Astrocyte (in vitro differentiated cells and primary cell): ENCODE data around the gene COA7. TPM values are rescaled to one million over a fixed set of nuclear protein-coding genes. Genes with fewer than 3 reads are reported as not detected.
A peak's percentile ranks its signal among the peaks of the same experiment; 100 is the strongest.

Experiments used
- DNase-seq: peaks from one replicate; pipeline ENCODE4 v3.0.0-alpha.2; 2010; ENCODE audit warnings: low read depth
- FAIRE-seq: peaks from 2 replicates; lab custom pipeline; 2011; peaks lifted over from hg19 to GRCh38; lab: Jason Lieb, UNC
- H2AFZ ChIP-seq: 2 replicates; pipeline ENCODE4 v1.6.0; 2012; ENCODE audit warnings: low read depth, low read length, inconsistent platforms
- H3K27ac ChIP-seq: 2 replicates; pipeline ENCODE4 v1.5.1; 2011; ENCODE audit warnings: low read depth, low read length, inconsistent platforms
- H3K27me3 ChIP-seq: 2 replicates; pipeline ENCODE4 v1.6.0; 2011; ENCODE audit warnings: low read length, inconsistent platforms; ENCODE audit not compliant: insufficient read depth
- H3K36me3 ChIP-seq: 2 replicates; pipeline ENCODE4 v1.5.1; 2011; ENCODE audit warnings: low read length, inconsistent platforms; ENCODE audit not compliant: insufficient read depth
- H3K4me1 ChIP-seq: 2 replicates; pipeline ENCODE4 v1.5.1; 2011; ENCODE audit warnings: low read length, inconsistent platforms; ENCODE audit not compliant: insufficient read depth
- H3K4me2 ChIP-seq: 2 replicates; pipeline ENCODE4 v1.6.0; 2012; ENCODE audit warnings: low read length, inconsistent platforms
- H3K4me3 ChIP-seq: 2 replicates; pipeline ENCODE4 v1.5.1; 2011; ENCODE audit warnings: low read depth, mild to moderate bottlenecking, low read length, inconsistent platforms; ENCODE audit not compliant: insufficient read depth
- H3K79me2 ChIP-seq: 2 replicates; pipeline ENCODE4 v1.6.0; 2012; ENCODE audit warnings: mild to moderate bottlenecking, low read length, inconsistent platforms; ENCODE audit not compliant: insufficient read depth
- H3K9ac ChIP-seq: 2 replicates; pipeline ENCODE4 v1.6.0; 2012; ENCODE audit warnings: mild to moderate bottlenecking, low read length, inconsistent platforms
- H3K9me3 ChIP-seq: 2 replicates; pipeline ENCODE4 v1.5.1; 2012; ENCODE audit warnings: low read depth, mild to moderate bottlenecking, low read length, inconsistent platforms; ENCODE audit not compliant: insufficient read depth
- H4K20me1 ChIP-seq: 2 replicates; pipeline ENCODE4 v1.6.0; 2012; ENCODE audit warnings: low read length, inconsistent platforms; ENCODE audit not compliant: insufficient read depth
- H3K27ac Mint-ChIP-seq: one replicate; pipeline ENCODE4 v1.8.0; 2021; ENCODE audit warnings: mild to moderate bottlenecking, mixed read lengths; ENCODE audit not compliant: unreplicated experiment
- H3K27me3 Mint-ChIP-seq: one replicate; pipeline ENCODE4 v1.8.0; 2021; ENCODE audit warnings: low read depth, mixed read lengths; ENCODE audit not compliant: unreplicated experiment
- H3K36me3 Mint-ChIP-seq: one replicate; pipeline ENCODE4 v1.8.0; 2021; ENCODE audit warnings: low read depth, mixed read lengths; ENCODE audit not compliant: unreplicated experiment
- H3K4me1 Mint-ChIP-seq: one replicate; pipeline ENCODE4 v1.8.0; 2021; ENCODE audit warnings: low read depth, mixed read lengths; ENCODE audit not compliant: unreplicated experiment
- H3K4me3 Mint-ChIP-seq: one replicate; pipeline ENCODE4 v1.8.0; 2021; ENCODE audit warnings: mild to moderate bottlenecking, moderate library complexity, mixed read lengths; ENCODE audit not compliant: unreplicated experiment
- H3K9me3 Mint-ChIP-seq: one replicate; pipeline ENCODE4 v1.8.0; 2021; ENCODE audit warnings: mild to moderate bottlenecking, mixed read lengths; ENCODE audit not compliant: unreplicated experiment
- CTCF ChIP-seq: IDR thresholded peaks from 2 replicates; pipeline ENCODE4 v1.5.1; 2011; ENCODE audit warnings: low read depth, mild to moderate bottlenecking, inconsistent platforms, low read length, moderate library complexity; ENCODE audit not compliant: insufficient read depth
- EZH2 ChIP-seq: IDR thresholded peaks from 2 replicates; pipeline ENCODE4 v1.6.1; 2012; ENCODE audit warnings: mild to moderate bottlenecking, low read length, inconsistent platforms; ENCODE audit not compliant: insufficient read depth
- total RNA-seq: library from RNA; stranded (reverse); gene quantifications from 2 replicates; pipeline ENCODE4 v1.2.1, GENCODE V29; 2021

Gene COA7
- total RNA-seq, 1 donor from 2014 or later = 18.4 TPM

GRCh38 chr1:52676249-52676903 is 21.8 kb downstream of the COA7 start:
- peaks cover 7% of the 10 kb centered on the region for H3K4me1 ChIP-seq
- H3K36me3 ChIP-seq = no peaks in the 10 kb centered on the region
- FAIRE-seq (no peak), DNase-seq (no peak)
- no peak overlapping the region for H3K9ac ChIP-seq
- no peak overlapping the region for H3K4me2 ChIP-seq
- H3K79me2 ChIP-seq = no peaks in the 10 kb centered on the region
- H3K27ac Mint-ChIP-seq = no peak overlapping the region
- no peaks in the 10 kb centered on the region for H3K36me3 Mint-ChIP-seq
- no peaks in the 10 kb centered on the region for H3K9me3 Mint-ChIP-seq
- H3K9me3 ChIP-seq = no peaks in the 10 kb centered on the region
- no peaks in the 10 kb centered on the region for H3K27me3 ChIP-seq
- H3K4me3 Mint-ChIP-seq = no peak overlapping the region
- no peak overlapping the region for H3K27ac ChIP-seq
- no peak overlapping the region for H2AFZ ChIP-seq
- no peaks in the 10 kb centered on the region for H4K20me1 ChIP-seq
- no peak for TF ChIP-seq EZH2
- TF ChIP-seq CTCF = no peak
- H3K4me3 ChIP-seq = no peak overlapping the region
- peaks cover 17% of the 10 kb centered on the region for H3K4me1 Mint-ChIP-seq
- H3K27me3 Mint-ChIP-seq = no peaks in the 10 kb centered on the region

GRCh38 chr1:52674497-52675384 is 23.4 kb downstream of the COA7 start:
- no peak overlapping the region for H3K27ac ChIP-seq
- DNase-seq (peak; percentile 26), FAIRE-seq (no peak)

More at GRCh38 chr1:52674497-52675384, 23.4 kb downstream of the COA7 start:
- Histone ChIP-seq H3K9ac (no peak overlapping the region), H4K20me1 (no peaks in the 10 kb centered on the region), H3K36me3 (no peaks in the 10 kb centered on the region), H3K9me3 (no peaks in the 10 kb centered on the region), H3K27me3 (no peaks in the 10 kb centered on the region), H3K4me3 (no peak overlapping the region), H2AFZ (peak overlapping the region; percentile 3), H3K4me1 (peaks cover 7% of the 10 kb centered on the region), H3K79me2 (no peaks in the 10 kb centered on the region), H3K4me2 (no peak overlapping the region)
- Mint-ChIP-seq H3K4me3 (no peak overlapping the region), H3K27ac (peak overlapping the region; percentile 92), H3K9me3 (no peaks in the 10 kb centered on the region), H3K27me3 (no peaks in the 10 kb centered on the region), H3K4me1 (peaks cover 19% of the 10 kb centered on the region), H3K36me3 (no peaks in the 10 kb centered on the region)
- TF ChIP-seq EZH2 (no peak), CTCF (no peak)
